Fibroblast of gingiva (primary cell): ENCODE data around the gene PSAP.

Experiments used
- DNase-seq: peaks from one replicate; pipeline ENCODE4 v3.0.0-alpha.2; 2011; ENCODE audit warnings: low read depth

PSAP gene

GRCh38 chr10:71807557-71808510 is 43.2 kb downstream of the PSAP start:
- DNase-seq = no peak

- no peak for DNase-seq
Observed at GRCh38 chr10:71806704-71807556, 44.1 kb downstream of the PSAP start.

- no peak for DNase-seq
Observed at GRCh38 chr10:71805776-71806703, 45.0 kb downstream of the PSAP start.

GRCh38 chr10:71804077-71804476 is 47.0 kb downstream of the PSAP start:
- no peak for DNase-seq

- DNase-seq = no peak
Observed at GRCh38 chr10:71802715-71803488, 48.1 kb downstream of the PSAP start.

GRCh38 chr10:71802235-71802634 is 48.8 kb downstream of the PSAP start:
- DNase-seq = no peak

GRCh38 chr10:71801361-71801760 is 49.7 kb downstream of the PSAP start:
- no peak for DNase-seq

GRCh38 chr10:71799608-71800453 is 51.2 kb downstream of the PSAP start:
- no peak for DNase-seq

- DNase-seq = no peak
Observed at GRCh38 chr10:71799112-71799511, 51.9 kb downstream of the PSAP start.

GRCh38 chr10:71798308-71798624 is 52.8 kb downstream of the PSAP start:
- no peak for DNase-seq

GRCh38 chr10:71797533-71798307 is 53.3 kb downstream of the PSAP start:
- no peak for DNase-seq

GRCh38 chr10:71796749-71797405 is 54.2 kb downstream of the PSAP start:
- no peak for DNase-seq

GRCh38 chr10:71795248-71795647 is 55.8 kb downstream of the PSAP start:
- DNase-seq = no peak

GRCh38 chr10:71790749-71791440 is 60.2 kb downstream of the PSAP start:
- no peak for DNase-seq

- DNase-seq = no peak
Observed at GRCh38 chr10:71789871-71790270, 61.2 kb downstream of the PSAP start.

GRCh38 chr10:71788954-71789353 is 62.1 kb downstream of the PSAP start:
- no peak for DNase-seq

- no peak for DNase-seq
Observed at GRCh38 chr10:71784679-71785272, 66.3 kb downstream of the PSAP start.
